Activated CD4-positive, alpha-beta T cell treated with anti-CD3 and anti-CD28 coated beads, Interleukin-2, amount 50 U/mL, for 16 hours (primary cell): ENCODE results near the gene RABGGTA.
"Not testable (repeated sequence)": the region's sequence is repeated elsewhere in the genome, so short reads cannot be mapped to it uniquely, and the experiment has no call there.

Experiments
- DNase-seq: peaks from one replicate; pipeline ENCODE4 v3.0.0-alpha.2; 2020

Gene RABGGTA

DNA sequence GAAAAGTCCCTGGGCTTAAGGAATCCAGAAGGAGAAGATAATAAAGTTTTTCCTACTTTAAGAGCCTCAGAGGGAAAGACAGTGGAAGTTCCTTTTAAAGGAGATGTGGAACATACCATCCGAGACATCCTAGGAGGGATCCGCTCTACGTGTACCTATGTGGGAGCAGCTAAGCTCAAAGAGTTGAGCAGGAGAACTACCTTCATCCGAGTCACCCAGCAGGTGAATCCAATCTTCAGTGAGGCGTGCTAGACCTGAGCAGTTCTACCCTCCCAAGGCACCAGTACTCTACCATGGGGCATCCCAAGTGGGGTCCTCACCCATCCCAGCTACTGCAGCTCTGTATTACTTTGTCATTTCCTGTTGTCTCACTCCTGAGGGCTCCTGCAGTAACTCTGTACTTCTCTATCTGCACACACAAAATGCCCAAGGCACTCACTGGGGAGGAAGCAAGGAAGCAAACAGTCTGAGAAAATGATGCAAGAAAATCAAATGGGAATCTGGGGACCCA is 32.8 kb downstream of the RABGGTA start:
- no peak for DNase-seq

DNA sequence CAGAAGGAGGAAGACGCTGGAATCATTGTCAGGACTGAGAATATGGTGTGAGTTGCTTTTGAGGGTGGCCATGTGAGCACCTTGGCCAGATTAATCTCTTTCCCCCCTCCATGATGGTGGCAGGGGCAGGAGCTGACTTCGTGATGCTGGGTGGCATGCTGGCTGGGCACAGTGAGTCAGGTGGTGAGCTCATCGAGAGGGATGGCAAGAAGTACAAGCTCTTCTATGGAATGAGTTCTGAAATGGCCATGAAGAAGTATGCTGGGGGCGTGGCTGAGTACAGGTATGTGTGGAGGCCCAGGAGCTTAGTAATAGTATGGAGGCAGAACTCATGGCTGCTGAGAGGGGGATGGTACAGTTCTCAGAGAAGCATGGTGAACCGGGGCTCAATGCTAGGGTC is 33.3 kb downstream of the RABGGTA start:
- no peak for DNase-seq

DNA sequence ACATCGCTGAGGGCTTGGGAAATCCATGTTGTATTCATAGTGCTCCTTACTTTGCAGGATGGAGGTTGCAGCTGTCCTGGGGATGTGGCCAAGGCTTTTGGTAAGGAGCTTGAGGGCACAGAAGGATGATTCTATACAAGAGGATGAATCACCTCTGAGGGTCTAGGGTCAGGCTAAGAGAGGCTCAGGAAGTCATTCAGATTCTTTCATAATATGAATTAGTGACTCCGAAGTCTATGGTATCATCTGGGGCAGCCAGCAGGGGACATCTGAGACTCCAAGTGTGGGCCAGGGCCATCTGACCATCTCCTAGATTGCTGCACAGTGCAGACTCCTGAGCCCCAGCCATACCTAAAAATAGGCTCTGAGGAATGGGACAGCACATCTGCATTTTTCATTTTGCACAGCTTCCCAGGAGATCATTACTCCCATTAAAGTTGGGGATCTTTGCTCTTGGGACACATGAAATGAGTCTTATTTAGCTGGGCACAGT is 33.9 kb downstream of the RABGGTA start:
- DNase-seq = no peak

DNA sequence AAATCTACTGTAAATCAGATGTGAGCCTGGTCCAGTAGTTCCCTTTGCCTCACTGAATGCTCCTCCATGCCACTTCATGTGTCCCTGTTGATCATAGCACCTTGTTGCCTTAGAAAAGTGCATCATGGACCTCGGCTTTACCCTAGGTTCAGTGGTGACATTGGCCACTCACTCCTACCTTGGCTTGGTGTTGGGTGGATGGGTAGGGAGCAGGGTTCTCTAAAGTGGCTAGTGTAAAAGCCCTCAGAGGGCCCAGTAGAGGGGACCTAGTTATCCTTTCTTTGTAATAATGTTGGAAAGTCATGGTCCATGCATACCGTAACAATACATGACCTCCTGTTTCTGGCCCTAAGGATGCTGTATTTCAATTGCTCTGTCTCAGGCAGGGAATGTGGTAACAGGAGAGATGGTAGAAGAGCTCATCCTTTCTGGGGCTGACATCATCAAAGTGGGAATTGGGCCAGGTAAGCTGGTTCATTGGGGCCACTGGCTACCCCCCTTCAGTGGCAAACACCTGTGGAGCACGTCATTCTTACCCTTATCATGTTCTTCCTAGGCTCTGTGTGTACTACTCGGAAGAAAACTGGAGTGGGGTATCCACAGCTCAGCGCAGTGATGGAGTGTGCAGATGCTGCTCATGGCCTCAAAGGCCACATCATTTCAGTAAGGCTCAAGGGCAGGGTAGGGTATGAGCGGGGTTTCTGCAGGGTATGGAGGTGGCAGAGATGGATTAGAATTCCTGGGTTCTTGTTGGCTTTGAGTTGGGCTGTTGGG is 34.5 kb downstream of the RABGGTA start:
- no peak for DNase-seq

DNA sequence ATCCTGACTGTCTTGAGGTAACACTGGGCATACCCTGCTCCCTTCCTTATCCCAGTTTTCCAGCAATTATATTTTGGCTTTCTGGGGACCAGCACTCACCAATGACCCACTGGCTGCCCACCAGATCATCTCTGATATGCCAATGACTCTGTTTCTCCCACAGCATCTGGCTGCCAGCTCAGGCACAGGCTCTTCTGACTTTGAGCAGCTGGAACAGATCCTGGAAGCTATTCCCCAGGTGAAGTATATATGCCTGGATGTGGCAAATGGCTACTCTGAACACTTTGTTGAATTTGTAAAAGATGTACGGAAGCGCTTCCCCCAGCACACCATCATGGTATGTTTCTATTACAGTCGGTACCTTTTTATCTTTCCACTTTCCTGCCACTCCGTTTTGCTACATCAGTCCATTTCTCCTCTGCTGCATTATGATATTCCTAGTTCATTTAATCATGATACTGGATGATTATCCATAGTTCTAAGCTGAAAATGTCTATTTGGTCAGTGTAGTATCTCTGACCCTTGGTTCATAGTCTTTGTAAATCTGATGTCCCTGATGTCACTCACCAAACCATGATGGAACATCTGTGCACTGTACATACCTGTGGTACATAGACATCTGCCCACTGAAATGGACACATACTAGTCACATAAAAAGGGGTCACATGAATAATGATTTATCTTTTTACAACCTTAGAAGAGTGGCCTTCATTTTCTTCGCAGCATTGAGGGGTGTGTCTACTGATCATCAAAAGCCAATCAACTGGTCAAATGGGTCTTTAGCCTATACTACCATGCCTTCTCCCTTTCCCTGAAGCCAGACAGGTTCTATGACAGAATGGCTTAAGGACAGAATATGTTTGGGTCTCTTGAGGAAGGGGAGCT is 35.4 kb downstream of the RABGGTA start:
- no peak for DNase-seq

DNA sequence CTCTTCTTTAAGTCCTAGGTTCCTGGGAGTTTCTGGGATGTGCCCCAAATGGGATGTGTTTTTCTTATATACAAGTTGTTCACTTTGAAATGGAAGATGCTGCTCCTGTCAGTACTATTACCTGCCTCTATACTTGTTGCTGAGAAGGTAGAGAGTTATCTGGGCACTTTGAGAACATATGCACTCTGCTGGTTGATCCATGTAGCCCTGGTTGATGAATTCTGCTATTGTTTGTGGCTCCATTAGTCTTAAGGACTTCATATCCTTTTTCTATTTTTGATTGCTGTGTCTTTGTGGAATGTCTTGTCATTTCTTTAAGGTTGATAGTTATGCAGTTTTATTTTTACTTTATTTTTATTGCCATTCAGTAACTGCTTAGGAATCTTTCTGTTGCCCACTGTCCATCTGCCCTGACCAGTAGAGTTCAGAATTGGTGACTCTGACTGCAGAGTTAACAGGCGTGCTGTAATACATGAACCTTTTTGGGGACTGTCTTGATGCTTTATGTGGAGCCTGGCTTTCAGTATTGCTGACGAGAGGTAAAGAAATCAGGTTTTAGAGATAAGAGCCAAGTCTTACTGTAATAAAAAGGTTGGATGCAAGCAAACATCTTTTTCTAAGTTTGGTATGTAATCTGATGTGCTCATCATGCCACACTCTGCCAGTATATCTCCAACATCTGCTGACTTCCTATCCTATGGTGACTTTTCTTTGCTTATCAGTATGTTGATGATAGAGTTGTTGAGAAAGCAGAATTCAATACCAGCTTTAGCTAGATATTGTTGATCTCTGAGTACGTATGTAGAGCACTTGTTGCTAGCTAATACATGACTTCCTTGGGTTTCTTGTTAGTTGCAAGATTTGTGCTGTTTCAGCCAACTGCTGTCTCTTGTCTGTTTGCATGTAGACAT is 37.0 kb downstream of the RABGGTA start:
- no peak for DNase-seq

DNA sequence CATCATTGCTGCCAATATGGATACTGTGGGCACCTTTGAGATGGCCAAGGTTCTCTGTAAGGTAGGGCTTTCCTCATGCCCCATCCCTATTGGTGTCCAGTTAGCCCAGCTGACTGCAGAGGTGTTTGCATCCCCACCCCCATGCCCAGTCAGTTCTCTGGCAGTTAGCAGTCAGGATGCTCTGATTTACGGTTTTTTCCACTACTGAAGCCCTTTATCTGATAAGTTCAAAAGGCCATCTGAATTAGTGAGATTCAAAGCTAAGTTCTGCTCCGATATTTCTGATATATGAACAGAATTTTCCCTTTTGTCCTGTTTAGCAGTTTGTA is 37.9 kb downstream of the RABGGTA start:
- DNase-seq = no peak

DNA sequence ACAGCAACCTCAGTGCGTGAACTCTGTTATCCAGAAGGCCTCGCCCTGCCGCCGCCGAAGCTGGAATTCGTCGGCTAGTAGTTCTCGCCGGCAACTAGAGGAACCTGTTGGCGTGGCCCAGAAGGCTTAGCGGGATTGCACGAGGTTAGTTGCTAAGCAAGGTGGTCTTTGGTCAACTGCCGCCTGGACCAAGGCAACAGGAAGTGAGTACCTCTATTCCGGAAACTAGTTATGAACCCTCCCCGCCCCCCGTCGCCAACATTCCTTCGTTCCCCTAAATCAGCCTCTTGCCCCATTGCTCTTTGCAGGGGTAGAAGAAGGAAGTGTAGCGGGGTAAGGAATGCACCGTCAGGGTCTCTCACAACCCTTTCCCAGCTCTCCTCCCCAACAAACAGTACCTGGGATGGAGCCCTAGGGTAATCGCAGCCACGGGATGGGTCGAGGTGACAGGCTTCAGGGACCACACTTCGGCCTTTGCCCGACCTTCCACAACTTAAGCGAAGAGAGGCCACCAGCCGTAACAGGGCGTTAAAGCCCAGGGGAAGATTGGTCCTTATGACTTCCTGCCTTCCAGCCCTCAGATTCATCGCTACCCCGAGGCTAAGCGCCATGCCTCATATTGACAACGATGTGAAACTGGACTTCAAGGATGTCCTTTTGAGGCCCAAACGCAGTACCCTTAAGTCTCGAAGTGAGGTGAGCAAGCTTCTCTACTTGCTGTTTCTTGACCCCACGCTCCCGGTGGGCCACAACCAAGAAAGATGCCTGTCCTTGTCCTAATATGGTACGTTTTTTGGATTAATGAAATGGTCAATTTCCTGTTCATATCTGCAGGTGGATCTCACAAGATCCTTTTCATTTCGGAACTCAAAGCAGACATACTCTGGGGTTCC is 38.5 kb downstream of the RABGGTA start, which contains the start of gene GMPR2:
Gene GMPR2, plus strand, starts transcription at position 285 of the 893 bp plus-strand sequence. Its CDS starts 325 bp downstream, at position 610.
- no peak for DNase-seq

DNA sequence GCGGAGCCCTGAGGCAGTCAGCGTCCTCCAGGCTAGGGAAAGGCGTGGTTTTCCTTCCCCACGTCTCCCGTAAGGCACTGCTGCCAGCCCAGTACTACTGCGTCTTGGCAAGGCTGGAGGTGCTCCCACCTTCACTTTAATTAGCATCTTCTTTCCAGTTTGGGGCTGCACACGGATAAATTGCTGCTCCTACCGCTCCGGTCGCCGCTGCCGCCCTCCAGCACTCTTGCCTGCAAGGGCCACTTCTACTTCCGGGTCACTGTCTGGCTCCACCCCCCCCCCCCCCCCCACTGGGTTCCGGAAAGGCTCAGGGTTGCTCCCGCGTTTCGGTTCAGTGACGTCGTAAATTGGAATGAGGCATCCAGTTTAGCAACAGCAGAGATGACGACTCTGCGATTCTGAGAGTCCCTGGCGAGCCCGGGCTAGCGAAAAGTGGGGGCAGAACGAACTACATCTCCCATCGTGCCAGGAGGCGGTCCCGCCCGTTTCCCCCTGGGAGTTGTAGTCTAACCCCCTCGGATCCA is 39.2 kb downstream of the RABGGTA start, which contains the start of gene NEDD8:
Gene NEDD8, minus strand, starts transcription at position 247 of the 524 bp plus-strand sequence. Its CDS starts 100 bp downstream, at position 147.
- DNase-seq = peak; percentile 96

DNA sequence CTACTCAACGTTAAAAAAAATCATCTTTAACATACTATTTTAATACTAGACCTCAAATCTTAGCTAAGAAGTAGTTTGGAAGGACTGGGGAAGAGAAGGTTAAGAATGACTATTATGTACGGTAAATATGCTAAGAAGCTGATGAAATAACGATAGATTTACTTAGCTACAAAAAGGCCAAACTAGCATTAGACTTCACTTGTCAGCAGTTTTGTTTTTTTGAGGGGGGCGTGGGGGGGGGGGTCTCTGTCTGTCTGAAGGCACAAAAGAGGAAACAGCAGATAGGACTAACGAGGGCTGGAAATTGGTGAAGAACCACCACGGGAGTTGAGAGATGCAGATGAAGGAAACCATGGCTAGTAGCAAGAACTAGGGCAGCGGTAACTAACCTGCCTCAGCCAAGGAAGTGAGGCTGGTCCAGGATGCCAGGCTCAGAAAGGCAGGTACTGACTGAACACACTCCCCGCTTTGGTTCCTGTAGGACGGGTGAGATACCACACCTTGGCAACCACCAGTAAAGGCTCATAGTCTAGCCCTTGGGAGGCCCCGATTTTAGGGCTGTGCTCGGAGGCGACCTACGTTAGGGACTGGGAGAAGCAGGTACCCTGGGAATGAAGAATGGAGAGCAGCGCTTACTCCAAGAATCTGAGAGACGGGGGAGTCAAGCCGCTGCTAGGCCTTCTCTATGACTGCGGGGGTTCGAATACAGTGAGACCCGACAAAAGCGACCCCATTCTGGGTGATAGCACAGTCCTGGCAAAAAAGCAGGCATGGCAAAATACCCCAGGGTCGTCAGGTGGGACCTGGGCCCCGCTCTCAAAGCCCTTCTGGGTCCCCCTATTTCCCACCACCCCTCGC is 39.9 kb downstream of the RABGGTA start:
- no peak for DNase-seq

DNA sequence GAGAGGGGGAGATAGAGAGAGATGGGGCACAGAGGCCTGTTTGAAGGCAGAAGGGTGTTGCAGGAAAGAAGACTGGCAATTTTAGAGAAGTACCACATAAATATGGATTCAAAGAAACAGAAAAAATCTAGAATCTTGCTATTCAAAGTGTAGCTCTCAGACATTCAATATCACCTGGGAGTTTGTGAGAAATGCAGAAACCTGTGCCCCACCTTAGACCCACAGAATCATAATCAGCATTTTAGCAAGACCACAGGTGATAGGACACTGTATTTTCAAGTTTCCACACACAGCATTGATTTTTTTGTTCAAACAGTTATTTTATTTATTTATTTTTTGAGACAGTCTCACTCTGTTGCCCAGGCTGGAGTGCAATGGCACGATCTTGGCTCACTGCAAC is 42.5 kb downstream of the RABGGTA start:
- no peak for DNase-seq

DNA sequence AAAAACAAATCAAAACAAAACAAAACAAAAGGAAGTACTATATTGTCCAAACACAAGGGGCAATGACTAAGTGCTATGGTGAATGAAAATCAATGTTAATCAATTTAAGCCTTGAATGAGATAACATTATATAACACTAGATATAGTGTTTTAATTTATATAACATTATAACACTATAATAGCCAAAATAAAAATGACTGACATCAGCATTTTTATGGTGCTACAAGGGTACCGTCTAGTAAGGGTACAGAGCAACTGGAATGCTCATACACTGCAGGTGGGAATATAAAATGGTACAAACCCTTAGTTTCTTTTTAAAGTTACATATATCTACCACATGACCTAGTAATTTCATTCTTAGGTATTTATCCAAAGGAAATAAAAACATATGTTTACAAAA is 44.9 kb downstream of the RABGGTA start:
- no peak for DNase-seq

DNA sequence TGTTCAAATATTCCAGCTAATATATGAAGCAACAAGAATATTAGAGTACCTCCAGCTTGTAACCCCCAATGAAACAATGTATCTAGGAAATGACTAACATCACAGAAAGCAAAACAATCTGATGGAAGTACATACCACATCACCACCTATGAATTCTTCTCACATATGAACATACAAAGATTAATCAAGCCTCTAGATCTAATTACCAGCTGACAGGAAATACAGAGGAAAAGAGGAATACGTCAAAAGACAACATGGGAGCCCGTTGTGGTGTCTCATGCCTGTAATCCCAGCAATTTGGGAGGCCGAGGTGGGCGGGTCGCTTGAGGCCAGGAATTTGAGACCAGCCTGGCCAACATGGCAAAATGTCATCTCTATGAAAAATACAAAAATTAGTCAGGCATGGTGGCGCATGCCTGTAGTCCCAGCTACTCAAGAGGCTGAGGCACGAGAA is 46.8 kb downstream of the RABGGTA start:
- DNase-seq = no peak

DNA sequence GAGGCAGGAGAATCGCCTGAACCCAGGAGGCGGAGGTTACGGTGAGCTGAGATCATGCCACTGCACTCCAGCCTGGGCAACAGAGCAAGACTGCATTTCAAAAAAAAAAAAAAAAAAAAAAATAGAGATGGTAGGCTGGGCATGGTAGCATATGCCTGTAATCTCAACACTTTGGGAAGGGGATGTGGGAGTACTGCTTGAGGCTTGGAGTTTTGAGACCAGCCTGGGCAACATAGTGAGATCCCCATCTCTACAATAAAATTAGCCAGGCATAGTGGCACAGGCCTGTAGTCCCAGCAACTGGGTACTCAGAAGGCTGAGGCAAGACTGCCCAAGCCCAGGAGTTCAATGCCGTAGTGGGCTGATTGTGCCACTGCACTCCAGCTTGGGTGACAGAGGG is 48.4 kb downstream of the RABGGTA start:
- not testable (repeated sequence) for DNase-seq

DNA sequence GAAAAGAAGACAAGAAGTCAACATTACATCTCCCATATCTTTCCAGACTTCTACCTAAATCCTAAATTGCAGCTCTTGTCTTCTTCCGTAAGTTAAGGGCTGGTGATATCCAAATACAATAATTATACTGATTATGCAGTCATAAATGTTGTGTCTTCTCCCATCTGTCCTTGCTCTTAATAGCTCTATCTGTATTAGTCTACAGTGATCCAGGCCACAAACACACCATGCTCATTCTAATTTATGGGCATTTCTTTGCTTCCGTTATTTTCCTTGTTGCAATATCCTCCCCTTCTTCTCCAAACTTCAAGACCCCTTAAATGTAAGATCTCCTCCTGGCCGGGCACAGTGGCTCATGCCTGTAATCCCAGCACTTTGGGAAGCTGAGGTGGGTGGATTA is 51.9 kb downstream of the RABGGTA start:
- DNase-seq = no peak

DNA sequence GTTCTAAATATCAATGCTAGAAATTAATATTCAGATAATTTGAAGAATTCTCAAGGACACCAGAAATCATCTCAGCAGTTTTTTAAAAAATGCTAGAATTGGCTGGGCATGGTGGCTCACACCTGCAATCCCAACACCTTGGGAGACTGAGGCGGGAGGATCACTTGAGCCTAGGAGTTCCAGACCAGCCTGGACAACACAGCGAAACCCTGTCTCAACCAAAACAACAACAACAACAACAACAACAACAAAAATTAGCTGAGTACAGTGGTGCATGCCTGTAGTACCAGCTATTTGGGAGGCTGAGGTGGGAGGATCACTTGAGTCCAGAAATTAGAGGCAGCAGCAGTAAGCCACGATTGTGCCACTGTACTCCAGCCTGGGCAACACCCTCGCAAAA is 52.3 kb downstream of the RABGGTA start:
- no peak for DNase-seq

DNA sequence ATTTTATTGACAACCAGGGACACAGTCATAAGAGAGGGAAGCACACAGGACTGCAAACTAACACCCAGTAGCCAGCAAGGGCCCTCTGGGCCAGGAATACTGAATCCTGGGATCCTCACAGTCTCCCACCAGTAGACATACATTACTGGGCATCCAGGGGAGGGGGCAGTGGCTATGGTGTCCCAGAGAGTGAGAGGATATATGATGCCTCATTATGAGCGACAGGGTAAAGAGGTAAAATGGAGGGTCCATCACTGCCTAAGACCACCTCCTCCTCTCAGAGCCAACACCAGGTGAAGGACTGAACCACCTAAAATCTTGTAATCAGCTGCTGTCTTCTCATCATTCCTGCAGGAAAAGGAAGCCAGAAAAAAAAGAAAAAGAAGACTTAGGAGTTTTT is 54.5 kb downstream of the RABGGTA start:
- DNase-seq = not testable (repeated sequence)

DNA sequence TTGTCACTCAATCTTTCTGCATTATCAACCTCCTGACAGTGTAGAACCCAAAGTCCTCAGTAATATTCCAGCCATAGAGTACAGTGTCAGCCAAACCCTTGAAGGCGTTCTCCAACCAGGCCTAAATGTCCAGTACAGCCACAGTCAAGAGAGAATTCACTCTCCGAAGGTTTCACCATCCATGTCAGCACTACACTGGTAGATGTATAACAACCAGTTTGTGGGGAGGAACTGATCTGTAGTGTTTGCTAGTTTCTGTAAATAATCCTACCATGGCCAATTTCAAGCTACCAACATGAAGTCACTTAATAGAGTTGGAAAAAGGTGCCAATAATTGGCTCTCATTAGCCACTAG is 55.1 kb downstream of the RABGGTA start:
- DNase-seq = no peak
